GM12865 (cell line): ENCODE measurements around the gene SCTR.

Source experiments
- DNase-seq: peaks from one replicate; pipeline ENCODE4 v3.0.0; 2010; ENCODE audit warnings: low read depth
- H3K4me3 ChIP-seq: 2 replicates; pipeline ENCODE4 v1.5.1; 2011; ENCODE audit warnings: mild to moderate bottlenecking, low read depth, low read length, control low read depth
- TF ChIP-seq, protein P1 (sequence below): IDR thresholded peaks from 2 replicates; pipeline ENCODE4 v1.5.1; 2011; ENCODE audit warnings: low read length, control low read depth, low read depth, inconsistent platforms; ENCODE audit not compliant: insufficient read depth; ENCODE audit errors: missing control alignments

SCTR gene

DNA sequence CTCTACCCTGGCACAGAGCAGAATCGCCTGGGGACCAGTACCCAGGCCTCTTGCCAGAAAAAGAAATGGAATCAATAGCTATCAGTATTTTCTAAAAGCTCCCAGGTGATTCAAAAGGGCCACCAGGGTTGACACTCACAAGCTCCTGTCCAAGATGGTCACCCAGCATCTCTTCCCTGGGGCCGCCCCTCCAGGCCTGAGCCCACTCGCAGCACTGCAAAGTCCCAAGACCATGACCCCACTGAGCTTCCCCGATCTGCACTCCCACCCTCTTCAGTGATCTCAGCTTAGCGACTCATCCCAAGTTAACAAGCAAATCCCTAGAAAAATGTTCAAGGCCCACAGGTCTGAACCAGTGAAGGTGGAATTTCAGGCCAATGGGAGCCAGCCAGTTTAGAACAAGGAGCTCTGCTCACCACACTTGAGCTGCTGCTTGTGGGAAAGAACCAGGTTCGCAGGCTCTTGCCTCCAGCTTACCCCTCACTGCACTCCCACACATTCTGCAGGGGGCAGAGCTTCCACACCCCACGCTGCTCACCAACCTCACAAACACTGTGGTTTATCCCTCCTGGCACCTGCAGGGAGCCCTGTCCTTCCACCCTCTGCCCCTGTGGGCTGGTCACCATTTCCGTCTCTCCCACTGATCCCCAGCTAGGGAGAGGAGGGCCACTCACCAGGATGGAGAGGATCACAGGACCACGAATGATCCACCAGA is 72.8 kb downstream of the SCTR start:
- DNase-seq, result no peak
- TF ChIP-seq, protein P1, sequence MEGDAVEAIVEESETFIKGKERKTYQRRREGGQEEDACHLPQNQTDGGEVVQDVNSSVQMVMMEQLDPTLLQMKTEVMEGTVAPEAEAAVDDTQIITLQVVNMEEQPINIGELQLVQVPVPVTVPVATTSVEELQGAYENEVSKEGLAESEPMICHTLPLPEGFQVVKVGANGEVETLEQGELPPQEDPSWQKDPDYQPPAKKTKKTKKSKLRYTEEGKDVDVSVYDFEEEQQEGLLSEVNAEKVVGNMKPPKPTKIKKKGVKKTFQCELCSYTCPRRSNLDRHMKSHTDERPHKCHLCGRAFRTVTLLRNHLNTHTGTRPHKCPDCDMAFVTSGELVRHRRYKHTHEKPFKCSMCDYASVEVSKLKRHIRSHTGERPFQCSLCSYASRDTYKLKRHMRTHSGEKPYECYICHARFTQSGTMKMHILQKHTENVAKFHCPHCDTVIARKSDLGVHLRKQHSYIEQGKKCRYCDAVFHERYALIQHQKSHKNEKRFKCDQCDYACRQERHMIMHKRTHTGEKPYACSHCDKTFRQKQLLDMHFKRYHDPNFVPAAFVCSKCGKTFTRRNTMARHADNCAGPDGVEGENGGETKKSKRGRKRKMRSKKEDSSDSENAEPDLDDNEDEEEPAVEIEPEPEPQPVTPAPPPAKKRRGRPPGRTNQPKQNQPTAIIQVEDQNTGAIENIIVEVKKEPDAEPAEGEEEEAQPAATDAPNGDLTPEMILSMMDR, result no peak
- H3K4me3 ChIP-seq, result no peak overlapping the region

DNA sequence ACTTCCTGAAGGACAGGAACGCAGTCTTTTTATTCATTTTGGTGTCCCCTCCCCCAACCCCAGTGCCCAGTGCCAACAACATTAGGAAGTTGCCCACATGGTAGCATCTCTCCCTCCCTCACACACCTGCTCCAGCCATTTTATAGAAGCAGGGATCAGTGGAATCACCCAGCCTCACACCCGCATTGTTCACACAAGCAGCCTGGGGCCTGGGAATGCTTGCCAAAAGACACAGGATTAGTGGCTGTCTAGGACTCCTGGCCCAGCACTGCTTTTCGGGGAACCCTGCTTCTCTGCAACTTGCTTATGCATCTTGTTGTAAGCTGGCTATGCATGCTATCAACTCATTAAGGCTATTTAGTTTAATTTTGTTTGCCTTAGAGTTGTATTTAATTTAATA is 74.8 kb downstream of the SCTR start:
- no peak overlapping the region for H3K4me3 ChIP-seq
- DNase-seq, result no peak
- TF ChIP-seq, protein P1, result no peak

DNA sequence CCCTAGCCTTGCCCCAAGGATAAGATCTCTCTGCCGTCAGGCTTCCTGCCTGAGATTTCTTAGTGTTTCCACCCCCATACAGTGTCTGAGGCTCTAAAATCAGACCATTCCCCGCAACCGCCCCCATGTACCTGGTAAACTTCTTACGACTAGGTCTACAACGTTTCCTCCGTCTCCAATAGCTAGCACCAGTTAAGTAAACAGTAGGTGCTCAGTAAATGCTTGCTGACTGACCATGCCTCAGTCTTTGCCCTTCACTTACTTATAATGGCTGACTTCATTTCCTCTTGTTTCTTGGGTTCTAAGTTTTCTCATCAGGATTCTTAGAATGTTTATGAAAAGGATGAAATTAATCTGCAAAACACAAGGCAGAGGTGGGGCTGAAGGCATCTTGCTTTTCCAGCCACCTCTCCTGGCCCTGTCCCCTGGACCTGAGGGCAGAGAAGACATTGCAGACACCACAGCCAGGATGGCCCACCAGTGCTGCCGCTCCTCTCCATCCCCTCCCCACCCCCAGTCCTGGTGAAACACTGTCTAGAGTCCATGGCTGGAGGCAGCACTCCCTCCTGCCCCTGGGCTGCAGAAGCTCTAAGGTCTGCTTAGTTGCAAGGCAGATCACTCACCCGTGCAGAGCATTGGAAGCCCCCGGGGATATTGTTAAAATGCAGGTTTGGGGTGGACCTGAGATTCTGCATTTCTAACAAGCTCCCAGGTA is 75.7 kb downstream of the SCTR start:
- TF ChIP-seq, protein P1, result no peak
- no peak for DNase-seq
- no peak overlapping the region for H3K4me3 ChIP-seq

DNA sequence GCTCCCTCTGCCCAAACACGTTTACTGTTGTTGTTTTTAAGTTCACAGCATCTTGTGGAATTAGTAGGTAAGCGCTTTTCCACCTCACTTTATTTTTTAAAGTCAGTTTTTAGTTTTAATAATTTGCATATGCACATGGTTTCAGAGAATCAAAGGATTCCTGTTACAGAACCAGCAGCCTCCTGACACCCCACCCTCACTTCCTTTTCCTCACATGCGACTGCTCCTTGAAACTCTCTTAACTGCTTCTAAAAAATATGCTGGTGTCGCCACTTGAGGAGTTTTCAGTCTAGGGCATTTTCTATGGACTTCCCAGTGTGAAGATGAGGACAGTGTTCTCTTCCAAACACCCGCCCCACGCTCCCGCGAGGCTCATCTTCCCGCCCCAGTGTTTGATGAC is 78.2 kb downstream of the SCTR start:
- DNase-seq, result no peak
- no peak overlapping the region for H3K4me3 ChIP-seq
- TF ChIP-seq, protein P1, result no peak

DNA sequence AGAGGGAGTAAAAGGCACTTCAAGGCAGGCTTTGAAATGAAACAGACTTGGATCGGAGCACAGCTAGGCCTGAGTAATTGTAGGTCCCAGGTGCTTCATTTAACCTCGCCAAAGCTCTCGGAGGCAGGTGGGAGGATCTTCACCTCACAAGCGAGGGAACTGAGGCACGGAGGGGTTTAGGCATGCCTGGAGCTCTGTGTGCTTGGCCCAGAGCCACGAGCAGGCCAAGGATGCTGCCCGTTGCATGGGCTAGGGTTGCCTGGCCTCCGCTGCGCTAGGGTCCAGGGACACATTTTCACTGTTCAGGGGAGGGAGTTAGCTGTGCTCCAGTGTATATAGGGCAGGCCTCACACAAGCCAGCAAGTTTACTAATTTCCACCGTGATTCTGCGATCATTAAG is 81.4 kb downstream of the SCTR start:
- DNase-seq, result no peak
- TF ChIP-seq, protein P1, result no peak
- no peak overlapping the region for H3K4me3 ChIP-seq

DNA sequence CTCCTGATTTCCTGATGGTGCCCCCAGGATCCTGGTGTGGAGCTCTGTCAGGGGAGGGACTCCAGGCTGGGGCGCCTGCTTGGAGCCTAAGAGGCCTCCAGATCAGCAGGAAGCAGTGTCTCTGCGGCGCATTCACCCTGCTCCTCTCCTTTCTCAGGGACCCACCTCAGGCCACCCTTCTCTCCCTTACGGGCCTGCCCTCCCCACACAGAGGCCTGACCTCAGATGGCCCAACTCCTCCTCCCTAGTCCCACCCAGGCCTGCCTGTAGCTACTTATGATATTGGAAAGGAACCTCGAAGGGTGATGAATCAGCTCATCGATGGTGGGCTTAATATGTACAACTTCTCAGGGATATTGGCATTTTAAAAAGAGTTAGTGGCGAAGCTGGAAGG is 82.1 kb downstream of the SCTR start:
- no peak for DNase-seq
- no peak overlapping the region for H3K4me3 ChIP-seq
- TF ChIP-seq, protein P1, result no peak
